Ovary (tissue), 9 donors: ENCODE results near the gene COL9A3. TPM values are rescaled to one million over a fixed set of nuclear protein-coding genes. Genes with fewer than 3 reads are reported as not detected.
A peak's percentile ranks its signal among the peaks of the same experiment; 100 is the strongest.

Experiments used
- DNase-seq, 5 donors: peaks; one replicate each; pipeline ENCODE4 v3.0.0-alpha.2; 2019 to 2020
- H3K27ac ChIP-seq, 2 donors: fragments of 200-600 bp; one replicate each; pipeline versions ENCODE4 v1.5.1 to v1.8.0; 2019 to 2022
- H3K27me3 ChIP-seq: fragments of 200-600 bp; one replicate; pipeline ENCODE4 v1.8.0; 2022
- H3K36me3 ChIP-seq: fragments of 200-600 bp; sonication (generic); one replicate; pipeline ENCODE4 v1.5.1; 2019
- H3K4me1 ChIP-seq: one replicate; pipeline ENCODE4 v1.8.1; 2013; ENCODE audit warnings: mild to moderate bottlenecking, moderate library complexity; ENCODE audit not compliant: insufficient read depth
- H3K4me3 ChIP-seq: fragments of 200-600 bp; sonication (generic); one replicate; pipeline ENCODE4 v1.5.1; 2017
- H3K9me3 ChIP-seq, 2 donors: fragments of 200-600 bp in 1 of 2; sonication (generic) in 1 of 2; one replicate each; pipeline versions ENCODE4 v1.5.1 to v1.8.1; 2013 to 2019; ENCODE audit warnings: mild to moderate bottlenecking in 1 of 2, moderate library complexity in 1 of 2
- EP300 ChIP-seq: sonication (generic); formaldehyde crosslinking; IDR thresholded peaks from one replicate; pipeline ENCODE4 v1.6.1; 2017; ENCODE audit warnings: antibody characterized with exemption
- POLR2A ChIP-seq: fragments of 450-650 bp; IDR thresholded peaks from one replicate; pipeline ENCODE4 v1.6.1; 2017; ENCODE audit warnings: antibody characterized with exemption, mild to moderate bottlenecking, moderate library complexity
- WGBS, 3 donors: extraction: QIAGEN DNeasy Blood & Tissue Kit in 1 of 3; methylation state at CpG; one replicate each; pipeline versions ENCODE4 v1.1.5 to v1.1.7; 2013 to 2017; 5-methylcytosine and 5-hydroxymethylcytosine counted together
- intact Hi-C, 4 donors: fragments of 100-400 bp; cut with DNase I; formaldehyde crosslinking; loops; one replicate each; pipeline versions ENCODE4 v1.11.0 to v1.15.1; 2022 to 2023
- polyA plus RNA-seq, 2 donors: library from polyadenylated mRNA; stranded (reverse); fragments of 200-250 nt in 1 of 2; fragments of 350-450 nt in 1 of 2; fragmentation: Illumina TruSeq in 1 of 2; extraction: RNeasy Lipid Tissue Mini Kit (QIAGEN cat#74804) in 1 of 2; gene quantifications; one replicate each; pipeline ENCODE4 v1.2.3, GENCODE V29; 2013 to 2014
- total RNA-seq, 7 donors: library from RNA; depleted of rRNA in 2 of 7; stranded (reverse); fragments of >200 nt in 2 of 7; fragmentation: NEBNext Ultra II Directional in 3 of 7; extraction: Animal tissue kit (Norgen Biotek cat#: 25700) in 3 of 7; gene quantifications; one replicate each; pipeline versions ENCODE4 v1.1.0 to v1.2.4, GENCODE V29; 2016 to 2023
- TF ChIP-seq, protein P1 (sequence below), 3 donors: fragments of 450-650 bp in 2 of 3; fragments of 200-600 bp in 1 of 3; IDR thresholded peaks; one replicate each; pipeline versions ENCODE4 v1.5.1 to v1.8.0; 2016 to 2022; ENCODE audit warnings: antibody characterized with exemption in 3 of 3, mild to moderate bottlenecking in 1 of 3
- donor health status: DM: no; HTN: no; CAD: no; lungs with moderate emphysema.
- donor health status: DM: no; HTN: no; CAD: no.
- donor health status: Bipolar disorder and iron deficiency.
- donor health status: DM: yes; HTN: yes; CAD: no.
- donor health status: DM: no; HTN: no; CAD: no.
- donor health status: DM: yes; HTN: yes; CAD: no.

The COL9A3 gene
- total and polyA plus RNA-seq, 9 donors: 0.65 to 3.0 (median 1.6) TPM; not detected in 1

DNA sequence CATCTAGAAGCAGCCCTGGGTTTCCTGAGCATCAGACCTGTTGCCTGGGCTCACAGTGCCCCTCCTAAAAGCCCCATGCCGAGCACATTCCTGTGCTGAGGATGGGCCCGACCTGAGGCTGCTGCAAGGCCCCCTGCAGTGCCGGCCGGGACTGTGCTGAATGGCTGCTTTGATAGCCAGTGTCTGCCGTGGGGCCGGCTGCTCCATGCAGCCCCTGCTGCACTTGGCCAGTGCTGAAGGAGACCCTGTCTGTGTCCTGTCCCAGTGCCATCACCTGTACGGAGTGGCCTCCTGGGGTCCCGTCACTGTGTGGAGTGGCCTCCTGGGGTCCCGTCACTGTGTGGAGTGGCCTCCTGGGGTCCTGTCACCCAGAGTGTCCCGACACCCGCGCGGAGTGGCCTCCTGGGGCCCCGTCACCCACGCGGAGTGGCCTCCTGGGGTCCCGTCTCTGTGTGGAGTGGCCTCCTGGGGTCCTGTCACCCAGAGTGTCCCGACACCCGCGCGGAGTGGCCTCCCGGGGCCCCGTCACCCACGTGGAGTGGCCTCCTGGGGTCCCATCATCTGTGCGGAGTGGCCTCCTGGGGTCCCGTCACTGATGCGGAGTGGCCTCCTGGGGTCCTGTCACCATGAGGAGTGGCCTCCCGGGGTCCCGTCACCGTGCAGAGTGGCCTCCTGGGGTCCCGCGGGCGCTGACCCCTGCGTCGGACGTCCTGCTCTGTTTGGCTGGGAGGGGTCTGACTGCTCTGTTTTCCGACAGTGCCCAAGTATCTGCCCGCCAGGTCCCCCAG, 7.0 kb downstream of the COL9A3 start:
- intact Hi-C loops: no loop called here
- H3K4me3 ChIP-seq: no peak overlapping the region
- H3K27me3 ChIP-seq: no peaks in the 10 kb centered on the region
- WGBS, 3 donors: 79 to 81% (median 81%) methylated on average over 36 to 38 of the region's 38 CpGs
- H3K9me3 ChIP-seq: no peaks in the 10 kb centered on the region
- H3K36me3 ChIP-seq: no peaks in the 10 kb centered on the region
- no peak overlapping the region for H3K27ac ChIP-seq
- TF ChIP-seq POLR2A (no peak), EP300 (no peak)
- TF ChIP-seq, protein P1, sequence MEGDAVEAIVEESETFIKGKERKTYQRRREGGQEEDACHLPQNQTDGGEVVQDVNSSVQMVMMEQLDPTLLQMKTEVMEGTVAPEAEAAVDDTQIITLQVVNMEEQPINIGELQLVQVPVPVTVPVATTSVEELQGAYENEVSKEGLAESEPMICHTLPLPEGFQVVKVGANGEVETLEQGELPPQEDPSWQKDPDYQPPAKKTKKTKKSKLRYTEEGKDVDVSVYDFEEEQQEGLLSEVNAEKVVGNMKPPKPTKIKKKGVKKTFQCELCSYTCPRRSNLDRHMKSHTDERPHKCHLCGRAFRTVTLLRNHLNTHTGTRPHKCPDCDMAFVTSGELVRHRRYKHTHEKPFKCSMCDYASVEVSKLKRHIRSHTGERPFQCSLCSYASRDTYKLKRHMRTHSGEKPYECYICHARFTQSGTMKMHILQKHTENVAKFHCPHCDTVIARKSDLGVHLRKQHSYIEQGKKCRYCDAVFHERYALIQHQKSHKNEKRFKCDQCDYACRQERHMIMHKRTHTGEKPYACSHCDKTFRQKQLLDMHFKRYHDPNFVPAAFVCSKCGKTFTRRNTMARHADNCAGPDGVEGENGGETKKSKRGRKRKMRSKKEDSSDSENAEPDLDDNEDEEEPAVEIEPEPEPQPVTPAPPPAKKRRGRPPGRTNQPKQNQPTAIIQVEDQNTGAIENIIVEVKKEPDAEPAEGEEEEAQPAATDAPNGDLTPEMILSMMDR (IDR thresholded peaks at IDR 0.05): no peak
- no peak for DNase-seq
- H3K4me1 ChIP-seq: peaks cover 3% of the 10 kb centered on the region

DNA sequence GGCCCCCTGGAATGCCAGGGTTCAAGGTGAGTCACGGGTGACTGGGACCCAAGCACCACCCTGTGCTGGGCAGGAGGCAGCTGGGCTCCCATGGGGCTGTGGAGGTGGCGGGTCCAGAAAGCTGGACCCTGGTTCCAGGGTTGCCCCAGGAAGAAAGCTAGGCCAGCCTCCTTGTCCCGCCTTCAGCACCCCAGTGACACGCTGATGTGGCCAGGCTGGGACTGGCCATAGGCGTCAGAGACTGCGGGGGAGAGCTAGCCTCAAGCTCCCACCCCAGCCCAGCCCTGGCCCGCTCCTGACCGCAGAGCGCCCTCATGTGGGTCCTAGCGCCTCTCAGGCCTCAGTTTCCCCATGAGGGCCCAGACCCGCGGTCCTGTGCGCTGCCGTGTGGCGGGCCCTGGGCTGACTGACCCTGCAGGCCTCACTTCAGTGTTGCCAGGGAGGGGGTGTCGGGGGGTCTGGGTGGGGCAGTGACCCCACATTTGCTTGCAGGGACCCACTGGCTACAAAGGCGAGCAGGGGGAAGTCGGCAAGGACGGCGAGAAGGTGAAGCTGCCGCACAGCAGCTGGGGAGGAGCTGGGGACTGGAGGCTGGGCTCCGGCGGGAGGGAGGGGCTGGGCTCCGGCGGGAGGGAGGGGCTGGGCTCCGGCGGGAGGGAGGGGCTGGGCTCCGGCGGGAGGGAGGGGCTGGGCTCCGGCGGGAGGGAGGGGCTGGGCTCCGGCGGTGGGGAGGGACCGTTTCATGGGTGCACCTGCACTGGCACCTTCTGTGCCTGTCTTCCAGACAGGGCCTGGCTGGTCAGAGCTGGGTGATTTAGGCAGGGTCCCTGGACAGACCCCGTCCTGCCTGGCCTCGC, 7.9 kb downstream of the COL9A3 start:
- 11 to 19% (median 16%) methylated on average over 25 to 36 of the region's 36 CpGs for WGBS, 3 donors
- Histone ChIP-seq H3K4me1 (peaks cover 2% of the 10 kb centered on the region), H3K27me3 (no peaks in the 10 kb centered on the region), H3K36me3 (no peaks in the 10 kb centered on the region), H3K9me3 (no peaks in the 10 kb centered on the region), H3K4me3 (peak overlapping the region; percentile 51), H3K27ac (peak overlapping the region in 1 of 2 donors; percentile 44)
- TF ChIP-seq, protein P1 (IDR thresholded peaks at IDR 0.05): no peak
- TF ChIP-seq POLR2A (no peak), EP300 (no peak)
- intact Hi-C loops: no loop called here
- peak in 3 of 5 donors; percentile 15 to 78 (median 47) for DNase-seq

DNA sequence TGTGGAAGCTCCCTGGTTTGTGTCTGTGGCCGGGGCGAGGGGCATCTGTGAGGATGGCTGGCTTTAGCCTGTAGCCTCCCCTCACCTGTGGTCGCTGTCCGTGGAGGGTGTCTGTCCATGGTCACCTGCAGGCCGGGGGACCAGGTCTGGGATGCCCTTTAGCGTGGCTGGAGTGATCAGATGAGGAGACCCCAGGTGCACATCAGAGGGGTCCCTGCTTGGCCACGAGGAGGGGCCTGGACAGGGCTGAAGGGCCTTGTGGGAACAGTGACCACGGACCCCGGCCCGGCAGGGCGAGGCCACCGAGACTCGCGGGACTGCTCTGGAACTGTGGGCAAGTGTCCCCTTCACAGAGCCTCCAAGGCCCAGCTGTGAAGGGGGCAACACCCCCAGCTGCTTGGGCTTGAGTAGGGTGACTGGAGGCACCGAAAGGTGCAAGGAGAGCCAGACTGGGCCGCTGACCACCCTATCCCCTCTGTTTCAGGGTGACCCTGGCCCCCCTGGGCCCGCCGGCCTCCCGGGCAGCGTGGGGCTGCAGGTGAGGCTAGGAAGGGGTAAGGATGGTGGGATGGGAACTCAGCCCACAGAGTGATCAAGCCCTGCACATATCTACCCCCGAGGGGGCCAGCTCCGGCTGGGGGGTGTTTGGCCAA, 8.6 kb downstream of the COL9A3 start:
- H3K9me3 ChIP-seq: no peaks in the 10 kb centered on the region
- no peak for TF ChIP-seq EP300
- no peak for TF ChIP-seq POLR2A
- TF ChIP-seq, protein P1 (IDR thresholded peaks at IDR 0.05): no peak
- WGBS, 3 donors: 73 to 77% (median 75%) methylated on average over 21 to 22 of the region's 22 CpGs
- intact Hi-C loops: no loop called here
- no peaks in the 10 kb centered on the region for H3K36me3 ChIP-seq
- DNase-seq: peak in 1 of 5 donors; percentile 11
- no peak overlapping the region for H3K4me3 ChIP-seq
- no peaks in the 10 kb centered on the region for H3K27me3 ChIP-seq
- no peak overlapping the region for H3K27ac ChIP-seq
- H3K4me1 ChIP-seq: peaks cover 2% of the 10 kb centered on the region

DNA sequence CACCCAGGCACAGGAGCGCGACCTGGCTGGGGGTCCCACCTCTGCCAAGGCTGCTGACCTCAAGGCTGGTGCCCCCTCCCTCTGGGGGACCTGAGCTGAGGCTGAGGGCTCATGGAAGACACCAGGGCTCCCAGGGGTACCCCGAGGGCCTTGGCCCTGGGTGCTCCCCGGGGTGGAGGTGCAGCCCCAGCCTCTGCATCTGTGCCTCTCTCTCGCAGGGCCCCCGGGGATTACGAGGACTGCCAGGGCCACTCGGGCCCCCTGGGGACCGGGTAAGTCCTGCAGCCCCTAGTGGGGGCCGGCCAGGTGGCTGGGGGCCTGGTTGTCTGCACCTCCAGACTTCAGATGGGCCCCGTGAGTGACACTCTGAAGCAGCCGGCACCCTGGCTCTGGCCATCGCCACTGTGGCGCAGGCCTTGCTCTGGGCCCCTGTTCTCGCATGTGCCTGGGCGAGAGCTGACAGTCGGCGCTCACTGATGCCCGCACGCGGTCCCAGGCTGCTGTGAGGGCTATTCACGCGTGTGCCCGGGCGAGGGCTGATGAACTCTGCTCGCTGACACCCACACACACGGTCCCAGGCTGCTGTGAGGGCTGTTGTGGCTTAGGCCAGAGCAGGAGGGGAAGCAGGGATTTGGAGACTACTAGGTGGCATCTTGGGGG, 9.3 kb downstream of the COL9A3 start:
- intact Hi-C loops: no loop called here
- no peak for DNase-seq
- peaks cover 2% of the 10 kb centered on the region for H3K4me1 ChIP-seq
- H3K27me3 ChIP-seq: no peaks in the 10 kb centered on the region
- H3K9me3 ChIP-seq: no peaks in the 10 kb centered on the region
- TF ChIP-seq, protein P1 (IDR thresholded peaks at IDR 0.05): no peak
- no peak for TF ChIP-seq POLR2A
- TF ChIP-seq EP300: no peak
- no peak overlapping the region for H3K27ac ChIP-seq
- no peaks in the 10 kb centered on the region for H3K36me3 ChIP-seq
- H3K4me3 ChIP-seq: no peak overlapping the region
- 71 to 83% (median 82%) methylated on average over 21 to 27 of the region's 27 CpGs for WGBS, 3 donors
